Ishikawa (cell line): ENCODE data around the gene LYSMD3.

Experiments used
- CEBPB ChIP-seq: IDR thresholded peaks from 2 replicates; pipeline ENCODE4 v1.6.1; 2012
- CREB1 ChIP-seq: IDR thresholded peaks from 2 replicates; pipeline ENCODE4 v1.6.1; 2012; ENCODE audit warnings: low read depth
- EGR1 ChIP-seq: IDR thresholded peaks from 2 replicates; pipeline ENCODE4 v1.6.1; 2012
- EP300 ChIP-seq: IDR thresholded peaks from 2 replicates; pipeline ENCODE4 v1.6.1; 2012; ENCODE audit warnings: borderline replicate concordance
- FOXM1 ChIP-seq: IDR thresholded peaks from 2 replicates; pipeline ENCODE4 v1.6.1; 2012; ENCODE audit warnings: low read depth, borderline replicate concordance
- MAX ChIP-seq: IDR thresholded peaks from 2 replicates; pipeline ENCODE4 v1.6.1; 2012
- NFIC ChIP-seq: IDR thresholded peaks from 2 replicates; pipeline ENCODE4 v1.6.1; 2012
- RAD21 ChIP-seq: IDR thresholded peaks from 2 replicates; pipeline ENCODE4 v1.6.1; 2012; ENCODE audit warnings: low read depth
- TAF1 ChIP-seq: IDR thresholded peaks from 2 replicates; pipeline ENCODE4 v1.6.1; 2012; ENCODE audit warnings: low read depth, mild to moderate bottlenecking
- TCF12 ChIP-seq: IDR thresholded peaks from 2 replicates; pipeline ENCODE4 v1.6.1; 2012; ENCODE audit warnings: low read depth
- TEAD4 ChIP-seq: IDR thresholded peaks from 2 replicates; pipeline ENCODE4 v1.6.1; 2012
- YY1 ChIP-seq: IDR thresholded peaks from 2 replicates; pipeline ENCODE4 v1.6.1; 2012; ENCODE audit warnings: low read depth
- ZBTB7A ChIP-seq: IDR thresholded peaks from 2 replicates; pipeline ENCODE4 v1.6.1; 2012; ENCODE audit warnings: low read depth
- TF ChIP-seq, protein P1 (sequence below): IDR thresholded peaks from 2 replicates; pipeline ENCODE4 v1.6.1; 2012; ENCODE audit warnings: low read depth, mild to moderate bottlenecking
- TF ChIP-seq, protein P2 (sequence below): IDR thresholded peaks from 2 replicates; pipeline ENCODE4 v1.6.1; 2012

The LYSMD3 gene

GRCh38 chr5:90569084-90569483 is 39.7 kb upstream of the LYSMD3 start:
- TF ChIP-seq CREB1 (no peak), EGR1 (no peak), CEBPB (no peak)
- TF ChIP-seq, protein P1, sequence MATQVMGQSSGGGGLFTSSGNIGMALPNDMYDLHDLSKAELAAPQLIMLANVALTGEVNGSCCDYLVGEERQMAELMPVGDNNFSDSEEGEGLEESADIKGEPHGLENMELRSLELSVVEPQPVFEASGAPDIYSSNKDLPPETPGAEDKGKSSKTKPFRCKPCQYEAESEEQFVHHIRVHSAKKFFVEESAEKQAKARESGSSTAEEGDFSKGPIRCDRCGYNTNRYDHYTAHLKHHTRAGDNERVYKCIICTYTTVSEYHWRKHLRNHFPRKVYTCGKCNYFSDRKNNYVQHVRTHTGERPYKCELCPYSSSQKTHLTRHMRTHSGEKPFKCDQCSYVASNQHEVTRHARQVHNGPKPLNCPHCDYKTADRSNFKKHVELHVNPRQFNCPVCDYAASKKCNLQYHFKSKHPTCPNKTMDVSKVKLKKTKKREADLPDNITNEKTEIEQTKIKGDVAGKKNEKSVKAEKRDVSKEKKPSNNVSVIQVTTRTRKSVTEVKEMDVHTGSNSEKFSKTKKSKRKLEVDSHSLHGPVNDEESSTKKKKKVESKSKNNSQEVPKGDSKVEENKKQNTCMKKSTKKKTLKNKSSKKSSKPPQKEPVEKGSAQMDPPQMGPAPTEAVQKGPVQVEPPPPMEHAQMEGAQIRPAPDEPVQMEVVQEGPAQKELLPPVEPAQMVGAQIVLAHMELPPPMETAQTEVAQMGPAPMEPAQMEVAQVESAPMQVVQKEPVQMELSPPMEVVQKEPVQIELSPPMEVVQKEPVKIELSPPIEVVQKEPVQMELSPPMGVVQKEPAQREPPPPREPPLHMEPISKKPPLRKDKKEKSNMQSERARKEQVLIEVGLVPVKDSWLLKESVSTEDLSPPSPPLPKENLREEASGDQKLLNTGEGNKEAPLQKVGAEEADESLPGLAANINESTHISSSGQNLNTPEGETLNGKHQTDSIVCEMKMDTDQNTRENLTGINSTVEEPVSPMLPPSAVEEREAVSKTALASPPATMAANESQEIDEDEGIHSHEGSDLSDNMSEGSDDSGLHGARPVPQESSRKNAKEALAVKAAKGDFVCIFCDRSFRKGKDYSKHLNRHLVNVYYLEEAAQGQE, result no peak

DNA sequence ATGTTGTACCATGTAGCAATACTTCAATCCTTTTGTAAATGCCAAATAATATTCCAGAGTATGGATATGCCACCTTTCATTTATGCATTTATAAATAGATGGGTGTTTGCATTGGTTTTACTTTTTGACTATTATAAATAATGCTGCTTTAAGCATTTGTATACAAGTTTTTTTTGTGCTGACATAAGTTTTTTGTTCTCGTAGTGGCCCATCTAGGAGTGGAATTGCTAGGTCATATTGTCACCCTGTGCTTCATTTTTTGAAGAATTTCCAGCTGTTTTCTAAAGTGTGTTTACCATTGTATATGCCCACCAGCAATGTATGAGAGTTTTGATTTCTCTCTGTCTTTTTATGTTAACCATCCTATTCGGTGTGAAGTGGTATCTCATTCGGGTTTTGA is 36.1 kb upstream of the LYSMD3 start:
- TF ChIP-seq YY1 (no peak), EGR1 (no peak), EP300 (no peak), TEAD4 (no peak), CREB1 (no peak), MAX (no peak), TCF12 (no peak), ZBTB7A (no peak), RAD21 (no peak), CEBPB (no peak), NFIC (no peak)
- TF ChIP-seq, protein P1, result no peak

- TF ChIP-seq TEAD4 (no peak), CREB1 (no peak), EP300 (no peak), RAD21 (no peak), ZBTB7A (no peak)
Observed at GRCh38 chr5:90563108-90563507, 33.7 kb upstream of the LYSMD3 start.

DNA sequence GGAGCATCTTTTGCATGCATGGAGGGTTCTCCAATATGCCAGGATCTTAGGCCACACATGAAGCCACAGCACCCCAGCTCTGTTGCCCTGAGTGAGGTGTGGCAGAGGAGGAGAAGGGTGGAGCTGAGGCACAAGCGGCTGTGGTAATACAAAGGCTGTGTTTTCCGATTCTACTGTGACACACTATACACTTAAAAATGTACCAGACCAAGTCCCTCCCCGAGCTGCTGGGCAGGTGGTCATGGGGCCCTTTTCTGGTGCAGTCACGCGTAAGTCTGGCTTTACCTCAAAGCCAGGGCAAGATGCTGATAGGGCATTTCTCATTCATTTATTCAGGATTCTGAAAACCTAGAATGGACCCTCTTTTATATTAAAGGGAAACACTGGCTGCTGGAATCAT is 33.0 kb upstream of the LYSMD3 start:
- TF ChIP-seq, protein P2, sequence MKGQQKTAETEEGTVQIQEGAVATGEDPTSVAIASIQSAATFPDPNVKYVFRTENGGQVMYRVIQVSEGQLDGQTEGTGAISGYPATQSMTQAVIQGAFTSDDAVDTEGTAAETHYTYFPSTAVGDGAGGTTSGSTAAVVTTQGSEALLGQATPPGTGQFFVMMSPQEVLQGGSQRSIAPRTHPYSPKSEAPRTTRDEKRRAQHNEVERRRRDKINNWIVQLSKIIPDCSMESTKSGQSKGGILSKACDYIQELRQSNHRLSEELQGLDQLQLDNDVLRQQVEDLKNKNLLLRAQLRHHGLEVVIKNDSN, result no peak
- TF ChIP-seq RAD21 (no peak), FOXM1 (no peak), CEBPB (no peak), CREB1 (no peak), TCF12 (no peak), ZBTB7A (no peak)

- TF ChIP-seq TCF12, result no peak
- TF ChIP-seq MAX, result no peak
- TF ChIP-seq, protein P1, result no peak
- TF ChIP-seq ZBTB7A, result no peak
- TF ChIP-seq, protein P2, result no peak
- TF ChIP-seq RAD21, result no peak
- TF ChIP-seq EGR1, result no peak
- TF ChIP-seq YY1, result no peak
- TF ChIP-seq CEBPB, result no peak
- TF ChIP-seq FOXM1, result no peak
- TF ChIP-seq TEAD4, result no peak
- no peak for TF ChIP-seq TAF1
- no peak for TF ChIP-seq CREB1
- TF ChIP-seq EP300, result no peak
- no peak for TF ChIP-seq NFIC
Observed at GRCh38 chr5:90561766-90562165, 32.4 kb upstream of the LYSMD3 start.
